ENCODE data around the gene VMP1.

DNA sequence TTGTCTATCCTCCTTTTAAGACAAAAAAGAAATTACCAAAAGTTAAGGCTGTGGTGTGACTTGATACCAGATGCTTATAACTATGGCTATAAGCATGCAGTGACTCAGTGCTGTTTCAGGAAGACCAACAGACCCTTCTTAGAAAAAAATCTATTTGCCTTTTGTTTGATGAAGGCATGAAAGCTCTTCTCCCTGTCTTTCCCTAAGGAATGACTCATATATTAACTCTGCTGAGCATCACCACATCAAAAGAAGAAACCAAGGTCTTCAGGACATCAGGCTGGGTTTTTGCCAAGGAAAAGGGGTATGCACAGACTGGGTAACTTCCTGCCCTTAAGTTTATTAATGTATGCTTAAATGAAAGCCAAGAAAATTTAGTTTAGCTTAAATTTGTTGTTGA is 47.1 kb downstream of the VMP1 start:
- TF ChIP-seq NFE2L2 (conservative IDR thresholded peaks at IDR 0.05; ENCODE audit: low read length) (peak; percentile 14; the same call in 1 of the 2 replicates), ZFP36 (IDR thresholded peaks at IDR 0.05; ENCODE audit: borderline replicate concordance, partially characterized antibody) (no peak), POLR2A (IDR thresholded peaks at IDR 0.05; ENCODE audit: low read length) (no peak), ZC3H11A (IDR thresholded peaks at IDR 0.05) (no peak), FOXS1 (CRISPR knock-in tag; IDR thresholded peaks at IDR 0.05) (peak; percentile 88), MAFK (IDR thresholded peaks at IDR 0.05; ENCODE audit: partially characterized antibody) (peak; percentile 67)
- TF ChIP-seq, protein P1, sequence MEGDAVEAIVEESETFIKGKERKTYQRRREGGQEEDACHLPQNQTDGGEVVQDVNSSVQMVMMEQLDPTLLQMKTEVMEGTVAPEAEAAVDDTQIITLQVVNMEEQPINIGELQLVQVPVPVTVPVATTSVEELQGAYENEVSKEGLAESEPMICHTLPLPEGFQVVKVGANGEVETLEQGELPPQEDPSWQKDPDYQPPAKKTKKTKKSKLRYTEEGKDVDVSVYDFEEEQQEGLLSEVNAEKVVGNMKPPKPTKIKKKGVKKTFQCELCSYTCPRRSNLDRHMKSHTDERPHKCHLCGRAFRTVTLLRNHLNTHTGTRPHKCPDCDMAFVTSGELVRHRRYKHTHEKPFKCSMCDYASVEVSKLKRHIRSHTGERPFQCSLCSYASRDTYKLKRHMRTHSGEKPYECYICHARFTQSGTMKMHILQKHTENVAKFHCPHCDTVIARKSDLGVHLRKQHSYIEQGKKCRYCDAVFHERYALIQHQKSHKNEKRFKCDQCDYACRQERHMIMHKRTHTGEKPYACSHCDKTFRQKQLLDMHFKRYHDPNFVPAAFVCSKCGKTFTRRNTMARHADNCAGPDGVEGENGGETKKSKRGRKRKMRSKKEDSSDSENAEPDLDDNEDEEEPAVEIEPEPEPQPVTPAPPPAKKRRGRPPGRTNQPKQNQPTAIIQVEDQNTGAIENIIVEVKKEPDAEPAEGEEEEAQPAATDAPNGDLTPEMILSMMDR (IDR thresholded peaks at IDR 0.05), result no peak
- TF ChIP-seq, protein P2, sequence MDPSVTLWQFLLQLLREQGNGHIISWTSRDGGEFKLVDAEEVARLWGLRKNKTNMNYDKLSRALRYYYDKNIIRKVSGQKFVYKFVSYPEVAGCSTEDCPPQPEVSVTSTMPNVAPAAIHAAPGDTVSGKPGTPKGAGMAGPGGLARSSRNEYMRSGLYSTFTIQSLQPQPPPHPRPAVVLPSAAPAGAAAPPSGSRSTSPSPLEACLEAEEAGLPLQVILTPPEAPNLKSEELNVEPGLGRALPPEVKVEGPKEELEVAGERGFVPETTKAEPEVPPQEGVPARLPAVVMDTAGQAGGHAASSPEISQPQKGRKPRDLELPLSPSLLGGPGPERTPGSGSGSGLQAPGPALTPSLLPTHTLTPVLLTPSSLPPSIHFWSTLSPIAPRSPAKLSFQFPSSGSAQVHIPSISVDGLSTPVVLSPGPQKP (IDR thresholded peaks at IDR 0.05; ENCODE audit: low read depth, low read length), result no peak
